WTC11 (cell line): ENCODE results near the gene LRRIQ1. TPM values are rescaled to one million over a fixed set of nuclear protein-coding genes. Genes with fewer than 3 reads are reported as not detected.

Source experiments
- ATAC-seq: fragments of 200-7000 bp; cut with Tn5 transposase; 2 replicates; pipeline ENCODE4 v1.10.0; 2021; ENCODE audit warnings: mild to moderate bottlenecking, moderate library complexity
- CTCF ChIA-PET: fragments of 300-600 bp; sonication (Branson Sonifier 250); formaldehyde crosslinking; loops from one replicate; lab custom pipeline; 2021; ENCODE audit warnings: antibody characterized with exemption; lab: Charles Lee
- POLR2A ChIA-PET: fragments of 350-600 bp; sonication (Branson Sonifier 250); formaldehyde crosslinking; loops from one replicate; lab custom pipeline; 2021; ENCODE audit warnings: antibody characterized with exemption; lab: Charles Lee
- DNase-seq: peaks from one replicate; pipeline ENCODE4 v3.0.0; 2021; ENCODE audit warnings: low spot score
- H3K27ac Mint-ChIP-seq: 2 replicates; pipeline ENCODE4 v1.8.0; 2021; ENCODE audit warnings: mixed read lengths
- H3K27me3 Mint-ChIP-seq: 2 replicates; pipeline ENCODE4 v1.8.0; 2021; ENCODE audit warnings: low read depth, mild to moderate bottlenecking, moderate library complexity, mixed read lengths
- H3K36me3 Mint-ChIP-seq: 2 replicates; pipeline ENCODE4 v1.8.0; 2021; ENCODE audit warnings: mixed read lengths
- H3K4me1 Mint-ChIP-seq: 2 replicates; pipeline ENCODE4 v1.8.0; 2022; ENCODE audit warnings: mixed read lengths
- H3K4me3 Mint-ChIP-seq: 2 replicates; pipeline ENCODE4 v1.8.0; 2021; ENCODE audit warnings: mild to moderate bottlenecking, moderate library complexity, mixed read lengths
- H3K9me3 Mint-ChIP-seq: 2 replicates; pipeline ENCODE4 v1.8.0; 2021; ENCODE audit warnings: mixed read lengths
- EMX1 ChIP-seq: fragments of 250-450 bp; sonication (Bioruptor Pico); IDR thresholded peaks from 2 replicates; pipeline ENCODE4 v1.8.0; 2021; ENCODE audit warnings: mild to moderate bottlenecking
- FOXJ3 ChIP-seq: sonication (generic); formaldehyde crosslinking; IDR thresholded peaks from 2 replicates; pipeline ENCODE4 v1.9.0; 2021; ENCODE audit warnings: missing genetic modification reagents, mild to moderate bottlenecking, borderline replicate concordance
- FOXK1 ChIP-seq: sonication (generic); formaldehyde crosslinking; IDR thresholded peaks from 2 replicates; pipeline ENCODE4 v1.8.0; 2022; ENCODE audit warnings: mild to moderate bottlenecking, moderate library complexity, missing genetic modification reagents
- JUN ChIP-seq: sonication (generic); formaldehyde crosslinking; IDR thresholded peaks from 2 replicates; pipeline ENCODE4 v1.8.0; 2023; ENCODE audit warnings: mild to moderate bottlenecking, missing genetic modification reagents
- KAT7 ChIP-seq: sonication (generic); formaldehyde crosslinking; IDR thresholded peaks from 2 replicates; pipeline ENCODE4 v1.8.1; 2023; ENCODE audit warnings: missing genetic modification reagents, mild to moderate bottlenecking, borderline replicate concordance
- NFYB ChIP-seq: sonication (generic); formaldehyde crosslinking; conservative IDR thresholded peaks from 2 replicates; pipeline ENCODE4 v1.8.0; 2022; ENCODE audit warnings: low read depth, missing genetic modification reagents
- NR2C2 ChIP-seq: sonication (generic); formaldehyde crosslinking; IDR thresholded peaks from 2 replicates; pipeline ENCODE4 v1.8.0; 2022; ENCODE audit warnings: mild to moderate bottlenecking, missing genetic modification reagents
- SMAD4 ChIP-seq: sonication (generic); formaldehyde crosslinking; IDR thresholded peaks from 2 replicates; pipeline ENCODE4 v1.8.0; 2022; ENCODE audit warnings: mild to moderate bottlenecking, missing genetic modification reagents
- TEAD4 ChIP-seq: sonication (generic); formaldehyde crosslinking; IDR thresholded peaks from 2 replicates; pipeline ENCODE4 v1.8.0; 2022; ENCODE audit warnings: mild to moderate bottlenecking, missing genetic modification reagents
- ZNF396 ChIP-seq: fragments of 250-450 bp; sonication (Bioruptor Pico); IDR thresholded peaks from 2 replicates; pipeline ENCODE4 v1.8.0; 2021; ENCODE audit warnings: mild to moderate bottlenecking, moderate library complexity, borderline replicate concordance
- total RNA-seq: library from RNA; stranded (reverse); gene quantifications from 3 replicates; pipeline ENCODE4 v1.2.3, GENCODE V29; 2021
- TF ChIP-seq, protein P1 (sequence below): sonication (generic); formaldehyde crosslinking; IDR thresholded peaks from 2 replicates; pipeline ENCODE4 v1.8.0; 2023; ENCODE audit warnings: missing genetic modification reagents, mild to moderate bottlenecking, borderline replicate concordance
- TF ChIP-seq, protein P2 (sequence below): sonication (generic); formaldehyde crosslinking; IDR thresholded peaks from 2 replicates; pipeline ENCODE4 v1.8.1; 2022; ENCODE audit warnings: low read depth, mild to moderate bottlenecking, moderate library complexity, missing genetic modification reagents, borderline replicate concordance
- TF ChIP-seq, protein P3 (sequence below): fragments of 250-450 bp; sonication (Bioruptor Pico); IDR thresholded peaks from 2 replicates; pipeline ENCODE4 v1.9.0; 2021; ENCODE audit warnings: mild to moderate bottlenecking, borderline replicate concordance
- TF ChIP-seq, protein P4 (sequence below): fragments of 200-600 bp; IDR thresholded peaks from 2 replicates; pipeline ENCODE4 v1.8.0; 2022; ENCODE audit warnings: antibody characterized with exemption
- TF ChIP-seq, protein P5 (sequence below): sonication (generic); formaldehyde crosslinking; IDR thresholded peaks from 2 replicates; pipeline ENCODE4 v1.8.1; 2022; ENCODE audit warnings: missing genetic modification reagents, borderline replicate concordance
- TF ChIP-seq, protein P6 (sequence below): sonication (generic); formaldehyde crosslinking; IDR thresholded peaks from 2 replicates; pipeline ENCODE4 v1.8.1; 2023; ENCODE audit warnings: mild to moderate bottlenecking, missing genetic modification reagents

LRRIQ1 gene
- total RNA-seq, 1 experiment from 2014 or later, result 1.3 TPM

DNA sequence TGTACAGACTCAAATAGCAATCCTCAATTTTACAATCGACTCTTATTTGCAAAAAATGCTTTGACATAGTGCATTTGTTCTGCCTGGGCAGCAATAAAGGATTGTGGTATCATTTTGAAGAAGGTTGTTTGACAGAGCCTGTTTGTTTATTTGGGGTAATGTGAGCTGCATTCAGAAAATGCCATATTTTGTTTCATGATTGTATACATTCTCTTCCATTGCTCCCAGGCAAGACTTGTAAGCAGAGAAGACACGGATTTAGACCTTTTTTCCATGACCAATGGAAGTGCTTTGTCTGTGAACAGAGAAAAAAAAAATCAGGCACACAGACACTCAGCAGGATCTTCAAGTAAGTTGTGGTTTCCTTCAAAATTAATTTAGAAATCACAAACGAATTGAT, 208.4 kb downstream of the LRRIQ1 start:
- no peak for DNase-seq
- ChIA-PET CTCF (no interaction called here), POLR2A (no interaction called here)
- H3K36me3 Mint-ChIP-seq, result no peaks in the 10 kb centered on the region
- H3K27me3 Mint-ChIP-seq, result no peaks in the 10 kb centered on the region
- no peak overlapping the region for H3K4me3 Mint-ChIP-seq
- TF ChIP-seq NR2C2 (CRISPR knock-in tag), result no peak
- TF ChIP-seq ZNF396 (CRISPR knock-in tag), result no peak
- TF ChIP-seq KAT7 (CRISPR knock-in tag), result no peak
- TF ChIP-seq, protein P1, sequence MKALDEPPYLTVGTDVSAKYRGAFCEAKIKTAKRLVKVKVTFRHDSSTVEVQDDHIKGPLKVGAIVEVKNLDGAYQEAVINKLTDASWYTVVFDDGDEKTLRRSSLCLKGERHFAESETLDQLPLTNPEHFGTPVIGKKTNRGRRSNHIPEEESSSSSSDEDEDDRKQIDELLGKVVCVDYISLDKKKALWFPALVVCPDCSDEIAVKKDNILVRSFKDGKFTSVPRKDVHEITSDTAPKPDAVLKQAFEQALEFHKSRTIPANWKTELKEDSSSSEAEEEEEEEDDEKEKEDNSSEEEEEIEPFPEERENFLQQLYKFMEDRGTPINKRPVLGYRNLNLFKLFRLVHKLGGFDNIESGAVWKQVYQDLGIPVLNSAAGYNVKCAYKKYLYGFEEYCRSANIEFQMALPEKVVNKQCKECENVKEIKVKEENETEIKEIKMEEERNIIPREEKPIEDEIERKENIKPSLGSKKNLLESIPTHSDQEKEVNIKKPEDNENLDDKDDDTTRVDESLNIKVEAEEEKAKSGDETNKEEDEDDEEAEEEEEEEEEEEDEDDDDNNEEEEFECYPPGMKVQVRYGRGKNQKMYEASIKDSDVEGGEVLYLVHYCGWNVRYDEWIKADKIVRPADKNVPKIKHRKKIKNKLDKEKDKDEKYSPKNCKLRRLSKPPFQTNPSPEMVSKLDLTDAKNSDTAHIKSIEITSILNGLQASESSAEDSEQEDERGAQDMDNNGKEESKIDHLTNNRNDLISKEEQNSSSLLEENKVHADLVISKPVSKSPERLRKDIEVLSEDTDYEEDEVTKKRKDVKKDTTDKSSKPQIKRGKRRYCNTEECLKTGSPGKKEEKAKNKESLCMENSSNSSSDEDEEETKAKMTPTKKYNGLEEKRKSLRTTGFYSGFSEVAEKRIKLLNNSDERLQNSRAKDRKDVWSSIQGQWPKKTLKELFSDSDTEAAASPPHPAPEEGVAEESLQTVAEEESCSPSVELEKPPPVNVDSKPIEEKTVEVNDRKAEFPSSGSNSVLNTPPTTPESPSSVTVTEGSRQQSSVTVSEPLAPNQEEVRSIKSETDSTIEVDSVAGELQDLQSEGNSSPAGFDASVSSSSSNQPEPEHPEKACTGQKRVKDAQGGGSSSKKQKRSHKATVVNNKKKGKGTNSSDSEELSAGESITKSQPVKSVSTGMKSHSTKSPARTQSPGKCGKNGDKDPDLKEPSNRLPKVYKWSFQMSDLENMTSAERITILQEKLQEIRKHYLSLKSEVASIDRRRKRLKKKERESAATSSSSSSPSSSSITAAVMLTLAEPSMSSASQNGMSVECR (CRISPR knock-in tag), result no peak
- TF ChIP-seq, protein P2, sequence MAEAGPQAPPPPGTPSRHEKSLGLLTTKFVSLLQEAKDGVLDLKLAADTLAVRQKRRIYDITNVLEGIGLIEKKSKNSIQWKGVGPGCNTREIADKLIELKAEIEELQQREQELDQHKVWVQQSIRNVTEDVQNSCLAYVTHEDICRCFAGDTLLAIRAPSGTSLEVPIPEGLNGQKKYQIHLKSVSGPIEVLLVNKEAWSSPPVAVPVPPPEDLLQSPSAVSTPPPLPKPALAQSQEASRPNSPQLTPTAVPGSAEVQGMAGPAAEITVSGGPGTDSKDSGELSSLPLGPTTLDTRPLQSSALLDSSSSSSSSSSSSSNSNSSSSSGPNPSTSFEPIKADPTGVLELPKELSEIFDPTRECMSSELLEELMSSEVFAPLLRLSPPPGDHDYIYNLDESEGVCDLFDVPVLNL (CRISPR knock-in tag), result no peak
- no peak for TF ChIP-seq JUN (CRISPR knock-in tag)
- no peak overlapping the region for H3K27ac Mint-ChIP-seq
- H3K4me1 Mint-ChIP-seq, result no peaks in the 10 kb centered on the region
- no peak for ATAC-seq
- no peaks in the 10 kb centered on the region for H3K9me3 Mint-ChIP-seq

DNA sequence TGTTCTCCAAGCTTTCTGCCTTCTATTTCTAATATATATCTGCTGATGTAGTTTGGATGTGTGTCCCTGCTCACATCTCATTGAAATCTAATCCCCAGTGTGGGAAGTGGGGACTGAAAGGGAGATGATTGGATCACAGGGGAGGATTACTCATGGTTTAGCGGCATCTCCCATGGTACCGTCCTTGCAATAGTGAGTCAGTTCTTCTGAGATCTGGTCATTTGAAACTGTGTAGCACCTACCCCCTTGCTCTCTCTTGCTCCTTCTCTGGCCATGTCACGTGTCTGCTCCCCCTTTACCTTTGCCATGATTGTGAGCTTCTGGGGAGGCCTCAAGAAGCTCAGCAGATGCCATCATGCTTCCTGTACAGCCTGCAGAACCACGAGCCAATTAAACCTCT, 217.7 kb downstream of the LRRIQ1 start:
- ATAC-seq (peak; percentile 30; the same call in 1 of the 2 replicates), DNase-seq (no peak)
- Mint-ChIP-seq H3K4me1 (no peaks in the 10 kb centered on the region), H3K36me3 (no peaks in the 10 kb centered on the region), H3K9me3 (no peaks in the 10 kb centered on the region), H3K4me3 (no peak overlapping the region), H3K27ac (no peak overlapping the region), H3K27me3 (no peaks in the 10 kb centered on the region)
- ChIA-PET POLR2A (no interaction called here), CTCF (no interaction called here)
- TF ChIP-seq FOXJ3, result no peak
- no peak for TF ChIP-seq NFYB (CRISPR knock-in tag)
- TF ChIP-seq, protein P3, sequence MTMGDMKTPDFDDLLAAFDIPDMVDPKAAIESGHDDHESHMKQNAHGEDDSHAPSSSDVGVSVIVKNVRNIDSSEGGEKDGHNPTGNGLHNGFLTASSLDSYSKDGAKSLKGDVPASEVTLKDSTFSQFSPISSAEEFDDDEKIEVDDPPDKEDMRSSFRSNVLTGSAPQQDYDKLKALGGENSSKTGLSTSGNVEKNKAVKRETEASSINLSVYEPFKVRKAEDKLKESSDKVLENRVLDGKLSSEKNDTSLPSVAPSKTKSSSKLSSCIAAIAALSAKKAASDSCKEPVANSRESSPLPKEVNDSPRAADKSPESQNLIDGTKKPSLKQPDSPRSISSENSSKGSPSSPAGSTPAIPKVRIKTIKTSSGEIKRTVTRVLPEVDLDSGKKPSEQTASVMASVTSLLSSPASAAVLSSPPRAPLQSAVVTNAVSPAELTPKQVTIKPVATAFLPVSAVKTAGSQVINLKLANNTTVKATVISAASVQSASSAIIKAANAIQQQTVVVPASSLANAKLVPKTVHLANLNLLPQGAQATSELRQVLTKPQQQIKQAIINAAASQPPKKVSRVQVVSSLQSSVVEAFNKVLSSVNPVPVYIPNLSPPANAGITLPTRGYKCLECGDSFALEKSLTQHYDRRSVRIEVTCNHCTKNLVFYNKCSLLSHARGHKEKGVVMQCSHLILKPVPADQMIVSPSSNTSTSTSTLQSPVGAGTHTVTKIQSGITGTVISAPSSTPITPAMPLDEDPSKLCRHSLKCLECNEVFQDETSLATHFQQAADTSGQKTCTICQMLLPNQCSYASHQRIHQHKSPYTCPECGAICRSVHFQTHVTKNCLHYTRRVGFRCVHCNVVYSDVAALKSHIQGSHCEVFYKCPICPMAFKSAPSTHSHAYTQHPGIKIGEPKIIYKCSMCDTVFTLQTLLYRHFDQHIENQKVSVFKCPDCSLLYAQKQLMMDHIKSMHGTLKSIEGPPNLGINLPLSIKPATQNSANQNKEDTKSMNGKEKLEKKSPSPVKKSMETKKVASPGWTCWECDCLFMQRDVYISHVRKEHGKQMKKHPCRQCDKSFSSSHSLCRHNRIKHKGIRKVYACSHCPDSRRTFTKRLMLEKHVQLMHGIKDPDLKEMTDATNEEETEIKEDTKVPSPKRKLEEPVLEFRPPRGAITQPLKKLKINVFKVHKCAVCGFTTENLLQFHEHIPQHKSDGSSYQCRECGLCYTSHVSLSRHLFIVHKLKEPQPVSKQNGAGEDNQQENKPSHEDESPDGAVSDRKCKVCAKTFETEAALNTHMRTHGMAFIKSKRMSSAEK (CRISPR knock-in tag), result no peak
- TF ChIP-seq TEAD4 (CRISPR knock-in tag), result no peak
- TF ChIP-seq EMX1 (CRISPR knock-in tag), result no peak
- TF ChIP-seq, protein P4, sequence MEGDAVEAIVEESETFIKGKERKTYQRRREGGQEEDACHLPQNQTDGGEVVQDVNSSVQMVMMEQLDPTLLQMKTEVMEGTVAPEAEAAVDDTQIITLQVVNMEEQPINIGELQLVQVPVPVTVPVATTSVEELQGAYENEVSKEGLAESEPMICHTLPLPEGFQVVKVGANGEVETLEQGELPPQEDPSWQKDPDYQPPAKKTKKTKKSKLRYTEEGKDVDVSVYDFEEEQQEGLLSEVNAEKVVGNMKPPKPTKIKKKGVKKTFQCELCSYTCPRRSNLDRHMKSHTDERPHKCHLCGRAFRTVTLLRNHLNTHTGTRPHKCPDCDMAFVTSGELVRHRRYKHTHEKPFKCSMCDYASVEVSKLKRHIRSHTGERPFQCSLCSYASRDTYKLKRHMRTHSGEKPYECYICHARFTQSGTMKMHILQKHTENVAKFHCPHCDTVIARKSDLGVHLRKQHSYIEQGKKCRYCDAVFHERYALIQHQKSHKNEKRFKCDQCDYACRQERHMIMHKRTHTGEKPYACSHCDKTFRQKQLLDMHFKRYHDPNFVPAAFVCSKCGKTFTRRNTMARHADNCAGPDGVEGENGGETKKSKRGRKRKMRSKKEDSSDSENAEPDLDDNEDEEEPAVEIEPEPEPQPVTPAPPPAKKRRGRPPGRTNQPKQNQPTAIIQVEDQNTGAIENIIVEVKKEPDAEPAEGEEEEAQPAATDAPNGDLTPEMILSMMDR, result no peak
- TF ChIP-seq, protein P5, sequence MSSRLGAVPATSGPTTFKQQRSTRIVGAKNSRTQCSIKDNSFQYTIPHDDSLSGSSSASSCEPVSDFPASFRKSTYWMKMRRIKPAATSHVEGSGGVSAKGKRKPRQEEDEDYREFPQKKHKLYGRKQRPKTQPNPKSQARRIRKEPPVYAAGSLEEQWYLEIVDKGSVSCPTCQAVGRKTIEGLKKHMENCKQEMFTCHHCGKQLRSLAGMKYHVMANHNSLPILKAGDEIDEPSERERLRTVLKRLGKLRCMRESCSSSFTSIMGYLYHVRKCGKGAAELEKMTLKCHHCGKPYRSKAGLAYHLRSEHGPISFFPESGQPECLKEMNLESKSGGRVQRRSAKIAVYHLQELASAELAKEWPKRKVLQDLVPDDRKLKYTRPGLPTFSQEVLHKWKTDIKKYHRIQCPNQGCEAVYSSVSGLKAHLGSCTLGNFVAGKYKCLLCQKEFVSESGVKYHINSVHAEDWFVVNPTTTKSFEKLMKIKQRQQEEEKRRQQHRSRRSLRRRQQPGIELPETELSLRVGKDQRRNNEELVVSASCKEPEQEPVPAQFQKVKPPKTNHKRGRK (CRISPR knock-in tag), result no peak
- TF ChIP-seq SMAD4 (CRISPR knock-in tag), result no peak
- TF ChIP-seq, protein P2 (CRISPR knock-in tag), result no peak
- no peak for TF ChIP-seq FOXK1 (CRISPR knock-in tag)
- TF ChIP-seq, protein P6, sequence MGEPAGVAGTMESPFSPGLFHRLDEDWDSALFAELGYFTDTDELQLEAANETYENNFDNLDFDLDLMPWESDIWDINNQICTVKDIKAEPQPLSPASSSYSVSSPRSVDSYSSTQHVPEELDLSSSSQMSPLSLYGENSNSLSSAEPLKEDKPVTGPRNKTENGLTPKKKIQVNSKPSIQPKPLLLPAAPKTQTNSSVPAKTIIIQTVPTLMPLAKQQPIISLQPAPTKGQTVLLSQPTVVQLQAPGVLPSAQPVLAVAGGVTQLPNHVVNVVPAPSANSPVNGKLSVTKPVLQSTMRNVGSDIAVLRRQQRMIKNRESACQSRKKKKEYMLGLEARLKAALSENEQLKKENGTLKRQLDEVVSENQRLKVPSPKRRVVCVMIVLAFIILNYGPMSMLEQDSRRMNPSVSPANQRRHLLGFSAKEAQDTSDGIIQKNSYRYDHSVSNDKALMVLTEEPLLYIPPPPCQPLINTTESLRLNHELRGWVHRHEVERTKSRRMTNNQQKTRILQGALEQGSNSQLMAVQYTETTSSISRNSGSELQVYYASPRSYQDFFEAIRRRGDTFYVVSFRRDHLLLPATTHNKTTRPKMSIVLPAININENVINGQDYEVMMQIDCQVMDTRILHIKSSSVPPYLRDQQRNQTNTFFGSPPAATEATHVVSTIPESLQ (CRISPR knock-in tag), result no peak
